Endothelial cell of umbilical vein (primary cell): ENCODE measurements around the gene ANXA4. TPM values are rescaled to one million over a fixed set of nuclear protein-coding genes. Genes with fewer than 3 reads are reported as not detected.

Experiments used
- BruUV-seq: library from RNA; stranded (reverse); fragments of 400-500 nt; replicated peaks from 2 replicates; lab custom pipeline; 2021; lab: Mats Ljungman, UMichigan
- CTCF ChIA-PET: fragments of 300-600, 350-600 bp; sonication (Branson Sonifier 250); formaldehyde crosslinking; loops from one replicate; lab custom pipeline; 2021; ENCODE audit warnings: antibody characterized with exemption, inconsistent platforms; lab: Charles Lee
- POLR2A ChIA-PET: fragments of 300-600, 350-600 bp; sonication (Branson Sonifier 250); formaldehyde crosslinking; loops from one replicate; lab custom pipeline; 2021; ENCODE audit warnings: antibody characterized with exemption, inconsistent platforms; lab: Charles Lee
- DNase-seq: peaks from one replicate; pipeline ENCODE4 v3.0.0-alpha.2; 2011; ENCODE audit warnings: low read depth, low spot score
- FAIRE-seq: peaks from 2 replicates; lab custom pipeline; 2011; peaks lifted over from hg19 to GRCh38; lab: Jason Lieb, UNC
- H2AFZ ChIP-seq: 2 replicates; pipeline ENCODE4 v1.6.0; 2012; ENCODE audit warnings: low read depth, low read length, control low read depth, inconsistent platforms
- H3K27ac ChIP-seq: 2 replicates; pipeline ENCODE4 v1.5.1; 2011; ENCODE audit warnings: low read depth, mild to moderate bottlenecking, control low read depth, low read length, moderate library complexity; ENCODE audit not compliant: insufficient read depth
- H3K27me3 ChIP-seq, 2 experiments: 2 replicates each; pipeline versions ENCODE4 v1.6.0 to v1.6.1; 2011; ENCODE audit warnings: low read length in 2 of 2, mixed read lengths in 1 of 2; ENCODE audit not compliant: control insufficient read depth in 2 of 2, insufficient read depth in 2 of 2
- H3K36me3 ChIP-seq, 2 experiments: 2 replicates in 1 of 2; 3 replicates in 1 of 2; pipeline ENCODE4 v1.5.1; 2011; ENCODE audit warnings: low read length in 2 of 2, mild to moderate bottlenecking in 1 of 2, moderate library complexity in 1 of 2; ENCODE audit not compliant: control insufficient read depth in 2 of 2, insufficient read depth in 2 of 2; ENCODE audit errors: extremely low read depth in 1 of 2
- H3K4me1 ChIP-seq: 3 replicates; pipeline ENCODE4 v1.5.1; 2011; ENCODE audit warnings: mild to moderate bottlenecking, low read length; ENCODE audit not compliant: control insufficient read depth, insufficient read depth; ENCODE audit errors: extremely low read depth
- H3K4me2 ChIP-seq: 2 replicates; pipeline ENCODE4 v1.6.1; 2011; ENCODE audit warnings: low read length, control low read depth, mixed read lengths; ENCODE audit not compliant: insufficient read depth
- H3K4me3 ChIP-seq, 3 experiments: fragments of 200-600 bp in 1 of 3; sonication (generic), shearing (Covaris generic) in 1 of 3; replicated peaks in 1 of 3; 2 replicates each; pipeline ENCODE4 v1.5.1; 2011 to 2016; ENCODE audit warnings: control low read depth in 3 of 3, low read length in 3 of 3, mild to moderate bottlenecking in 2 of 3, inconsistent platforms in 1 of 3, low read depth in 1 of 3, moderate library complexity in 1 of 3; ENCODE audit not compliant: insufficient read depth in 1 of 3
- H3K79me2 ChIP-seq: 2 replicates; pipeline ENCODE4 v1.6.0; 2012; ENCODE audit warnings: low read length, inconsistent platforms; ENCODE audit not compliant: control insufficient read depth, insufficient read depth
- H3K9ac ChIP-seq: replicated peaks from 2 replicates; pipeline ENCODE3; 2011; ENCODE audit warnings: low read length, control low read depth; ENCODE audit not compliant: insufficient read depth; ENCODE audit errors: extremely low read depth
- H3K9me1 ChIP-seq: replicated peaks from 3 replicates; pipeline ENCODE4 v1.6.0; 2011; ENCODE audit warnings: mild to moderate bottlenecking, low read length; ENCODE audit not compliant: control insufficient read depth, insufficient read depth; ENCODE audit errors: extremely low read depth
- H3K9me3 ChIP-seq: replicated peaks from 2 replicates; pipeline ENCODE4 v1.5.1; 2012; ENCODE audit warnings: low read length, inconsistent platforms; ENCODE audit not compliant: control insufficient read depth, insufficient read depth
- H4K20me1 ChIP-seq: replicated peaks from 2 replicates; pipeline ENCODE3; 2011; ENCODE audit warnings: mild to moderate bottlenecking, low read length; ENCODE audit not compliant: control insufficient read depth, insufficient read depth; ENCODE audit errors: extremely low read depth
- EZH2 ChIP-seq: IDR thresholded peaks from 2 replicates; pipeline ENCODE4 v1.6.1; 2012; ENCODE audit warnings: borderline replicate concordance, low read depth, mild to moderate bottlenecking, moderate library complexity, low read length, inconsistent platforms; ENCODE audit not compliant: severe bottlenecking
- FOS ChIP-seq: IDR thresholded peaks from 2 replicates; pipeline ENCODE4 v1.6.1; 2011; ENCODE audit warnings: mild to moderate bottlenecking, low read length, moderate library complexity, borderline replicate concordance; ENCODE audit not compliant: insufficient read depth
- GATA2 ChIP-seq: IDR thresholded peaks from 2 replicates; pipeline ENCODE4 v1.7.0; 2011; ENCODE audit warnings: low read depth, mild to moderate bottlenecking, moderate library complexity, mixed read lengths, low read length; ENCODE audit not compliant: insufficient read length, insufficient read depth
- JUN ChIP-seq: IDR thresholded peaks from 2 replicates; pipeline ENCODE4 v1.6.1; 2011; ENCODE audit warnings: borderline replicate concordance, low read depth; ENCODE audit not compliant: insufficient read length, insufficient read depth
- MYC ChIP-seq: IDR thresholded peaks from one replicate; pipeline ENCODE4 v1.6.1; 2011; ENCODE audit warnings: mild to moderate bottlenecking, low read depth, low read length
- POLR2A ChIP-seq: IDR thresholded peaks from 2 replicates; pipeline ENCODE4 v1.6.1; 2012; ENCODE audit warnings: low read depth, mild to moderate bottlenecking, control low read depth, low read length
- POLR2AphosphoS5 ChIP-seq: IDR thresholded peaks from 2 replicates; pipeline ENCODE4 v1.6.1; 2012; ENCODE audit warnings: low read depth, mild to moderate bottlenecking, control low read depth, low read length, moderate library complexity; ENCODE audit not compliant: insufficient read depth
- dilution Hi-C: fragments of 300-500 bp; cut with MboI; formaldehyde crosslinking; loops from one replicate; pipeline ENCODE4 v1.15.0; 2019; ENCODE audit warnings: low sequenced_read_pairs; ENCODE audit not compliant: extremely low pct_ligation_motif_present
- intact Hi-C: fragments of 100-400 bp; cut with micrococcal nuclease; formaldehyde crosslinking; loops from one replicate; pipeline ENCODE4 v1.10.0; 2022
- polyA plus RNA-seq, 4 experiments: library from polyadenylated mRNA; depleted of rRNA in 3 of 4; stranded (reverse) in 3 of 4; unstranded in 1 of 4; fragments of >200 nt; gene quantifications; 2 replicates each; pipeline versions ENCODE4 v1.2.1 to v1.2.3, GENCODE V29; 2011 to 2012; ENCODE audit warnings: missing spikeins in 1 of 4
- total RNA-seq: library from RNA; stranded (reverse); gene quantifications from 2 replicates; pipeline ENCODE4 v1.2.3, GENCODE V29; 2021
- TF ChIP-seq, protein P1 (sequence below), 2 donors: IDR thresholded peaks; 1 replicate in 1 of 2; 2 replicates in 1 of 2; pipeline ENCODE4 v1.5.1; 2011; ENCODE audit warnings: low read length in 2 of 2, mild to moderate bottlenecking in 2 of 2, moderate library complexity in 2 of 2, control low read depth in 1 of 2, inconsistent platforms in 1 of 2, low read depth in 1 of 2; ENCODE audit not compliant: insufficient read depth in 1 of 2; ENCODE audit errors: extremely low read depth in 1 of 2
- TF ChIP-seq, protein P2 (sequence below): IDR thresholded peaks from 2 replicates; pipeline ENCODE4 v1.6.1; 2011; ENCODE audit not compliant: insufficient read depth, insufficient read length

Gene ANXA4
- total and polyA plus RNA-seq, 2 donors (not counting 3 experiments of a cell fraction or from before 2014, with no cell fraction given), result 29.4 to 79.6 TPM

DNA sequence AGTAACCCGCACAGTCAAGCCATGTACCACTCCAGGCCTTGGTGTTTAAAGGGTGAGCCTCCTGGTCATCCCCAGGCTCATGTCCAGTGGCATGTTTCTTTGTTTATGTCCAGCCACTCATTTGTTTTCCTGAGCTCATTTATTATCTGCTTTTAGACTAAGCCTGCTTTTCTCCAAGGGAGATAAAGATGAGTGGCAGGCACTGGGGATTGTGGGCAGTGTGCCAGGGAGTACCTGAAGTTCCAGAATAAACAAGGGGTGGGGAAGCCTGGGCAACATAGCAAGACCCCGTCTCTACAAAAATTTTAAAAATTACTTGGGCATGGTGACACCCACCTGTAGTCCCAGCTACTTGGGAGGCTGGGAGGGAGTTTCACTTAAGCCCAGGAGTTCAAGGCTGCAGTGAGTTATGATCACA is 1.9 kb downstream of the ANXA4 start:
- TF ChIP-seq POLR2A (no peak), MYC (no peak), EZH2 (no peak), FOS (no peak), GATA2 (no peak), POLR2AphosphoS5 (no peak), JUN (no peak)
- TF ChIP-seq, protein P1, sequence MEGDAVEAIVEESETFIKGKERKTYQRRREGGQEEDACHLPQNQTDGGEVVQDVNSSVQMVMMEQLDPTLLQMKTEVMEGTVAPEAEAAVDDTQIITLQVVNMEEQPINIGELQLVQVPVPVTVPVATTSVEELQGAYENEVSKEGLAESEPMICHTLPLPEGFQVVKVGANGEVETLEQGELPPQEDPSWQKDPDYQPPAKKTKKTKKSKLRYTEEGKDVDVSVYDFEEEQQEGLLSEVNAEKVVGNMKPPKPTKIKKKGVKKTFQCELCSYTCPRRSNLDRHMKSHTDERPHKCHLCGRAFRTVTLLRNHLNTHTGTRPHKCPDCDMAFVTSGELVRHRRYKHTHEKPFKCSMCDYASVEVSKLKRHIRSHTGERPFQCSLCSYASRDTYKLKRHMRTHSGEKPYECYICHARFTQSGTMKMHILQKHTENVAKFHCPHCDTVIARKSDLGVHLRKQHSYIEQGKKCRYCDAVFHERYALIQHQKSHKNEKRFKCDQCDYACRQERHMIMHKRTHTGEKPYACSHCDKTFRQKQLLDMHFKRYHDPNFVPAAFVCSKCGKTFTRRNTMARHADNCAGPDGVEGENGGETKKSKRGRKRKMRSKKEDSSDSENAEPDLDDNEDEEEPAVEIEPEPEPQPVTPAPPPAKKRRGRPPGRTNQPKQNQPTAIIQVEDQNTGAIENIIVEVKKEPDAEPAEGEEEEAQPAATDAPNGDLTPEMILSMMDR (IDR thresholded peaks at IDR 0.05; ENCODE audit: extremely low read depth in 1 of 2, insufficient read depth in 1 of 2, low read depth in 1 of 2, low read length in 2 of 2), result no peak
- TF ChIP-seq, protein P2, sequence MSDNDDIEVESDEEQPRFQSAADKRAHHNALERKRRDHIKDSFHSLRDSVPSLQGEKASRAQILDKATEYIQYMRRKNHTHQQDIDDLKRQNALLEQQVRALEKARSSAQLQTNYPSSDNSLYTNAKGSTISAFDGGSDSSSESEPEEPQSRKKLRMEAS, result no peak
- no peaks in the 10 kb centered on the region for H4K20me1 ChIP-seq
- peaks cover 9% of the 10 kb centered on the region for H3K4me1 ChIP-seq
- H3K4me2 ChIP-seq, result no peak overlapping the region
- FAIRE-seq, result no peak
- H3K4me3 ChIP-seq, result no peak overlapping the region
- H3K36me3 ChIP-seq, result no peaks in the 10 kb centered on the region
- no peaks in the 10 kb centered on the region for H3K27me3 ChIP-seq
- H3K9ac ChIP-seq, result no peak overlapping the region
- ChIA-PET CTCF (interaction anchor here (1.5 to 6.3 kb wide), 4 partner anchors 12 to 73 kb away, joined by 6 to 90 read pairs (median 24); no protein-coding TSS in a partner anchor), POLR2A (no interaction called here)
- H3K79me2 ChIP-seq, result peaks cover 5% of the 10 kb centered on the region
- no peaks in the 10 kb centered on the region for H3K9me3 ChIP-seq
- no peaks in the 10 kb centered on the region for H3K9me1 ChIP-seq
- DNase-seq, result no peak
- dilution Hi-C loops, result no loop called here
- intact Hi-C loops, result no loop called here
- H2AFZ ChIP-seq, result no peak overlapping the region
- BruUV-seq, result no TSS peak
- H3K27ac ChIP-seq, result no peak overlapping the region
